Kidney epithelial cell (primary cell): ENCODE data around the gene KCNH6. TPM values are rescaled to one million over a fixed set of nuclear protein-coding genes. Genes with fewer than 3 reads are reported as not detected.

Experiments
- DNase-seq: peaks from one replicate; pipeline ENCODE4 v3.0.0-alpha.2; 2010; ENCODE audit warnings: low read depth
- H3K27me3 ChIP-seq: 2 replicates; pipeline ENCODE4 v1.6.0; 2011; ENCODE audit warnings: low read length; ENCODE audit not compliant: control insufficient read depth, insufficient read depth
- H3K36me3 ChIP-seq: 2 replicates; pipeline ENCODE4 v1.5.1; 2011; ENCODE audit warnings: low read length; ENCODE audit not compliant: control insufficient read depth, insufficient read depth
- H3K4me3 ChIP-seq: 2 replicates; pipeline ENCODE4 v1.5.1; 2011; ENCODE audit warnings: low read depth, mild to moderate bottlenecking, control low read depth, low read length
- total RNA-seq: library from RNA; depleted of rRNA; stranded (reverse); fragments of >200 nt; gene quantifications from 2 replicates; pipeline ENCODE4 v1.2.3, GENCODE V29; 2015
- TF ChIP-seq, protein P1 (sequence below): IDR thresholded peaks from 2 replicates; pipeline ENCODE4 v1.5.1; 2011; ENCODE audit warnings: mild to moderate bottlenecking, moderate library complexity, low read length, control low read depth, inconsistent platforms; ENCODE audit not compliant: insufficient read depth, poor library complexity, severe bottlenecking

Gene KCNH6
- total RNA-seq, 1 donor from 2014 or later: 0.21 TPM

DNA sequence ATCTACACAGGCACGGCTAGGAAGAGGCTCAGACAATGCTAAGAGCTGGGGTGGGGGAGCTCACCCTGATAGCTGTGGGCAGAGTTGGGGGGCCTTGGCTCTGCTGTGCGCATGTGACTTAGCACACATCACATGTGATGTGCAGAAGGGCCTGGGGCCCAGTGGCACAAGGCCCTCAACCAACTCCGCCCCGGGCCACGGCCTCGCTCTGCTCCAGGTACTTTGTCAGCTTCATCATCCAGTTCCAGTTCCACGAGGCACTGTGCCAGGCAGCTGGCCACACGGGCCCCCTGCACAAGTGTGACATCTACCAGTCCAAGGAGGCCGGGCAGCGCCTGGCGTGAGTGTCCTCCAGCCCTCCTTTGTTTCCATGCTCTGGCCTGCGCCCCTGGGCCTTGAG is 27.0 kb upstream of the KCNH6 start:
- Histone ChIP-seq H3K36me3 (no peaks in the 10 kb centered on the region), H3K4me3 (no peak overlapping the region), H3K27me3 (peaks cover 10% of the 10 kb centered on the region)
- DNase-seq: no peak
- TF ChIP-seq, protein P1, sequence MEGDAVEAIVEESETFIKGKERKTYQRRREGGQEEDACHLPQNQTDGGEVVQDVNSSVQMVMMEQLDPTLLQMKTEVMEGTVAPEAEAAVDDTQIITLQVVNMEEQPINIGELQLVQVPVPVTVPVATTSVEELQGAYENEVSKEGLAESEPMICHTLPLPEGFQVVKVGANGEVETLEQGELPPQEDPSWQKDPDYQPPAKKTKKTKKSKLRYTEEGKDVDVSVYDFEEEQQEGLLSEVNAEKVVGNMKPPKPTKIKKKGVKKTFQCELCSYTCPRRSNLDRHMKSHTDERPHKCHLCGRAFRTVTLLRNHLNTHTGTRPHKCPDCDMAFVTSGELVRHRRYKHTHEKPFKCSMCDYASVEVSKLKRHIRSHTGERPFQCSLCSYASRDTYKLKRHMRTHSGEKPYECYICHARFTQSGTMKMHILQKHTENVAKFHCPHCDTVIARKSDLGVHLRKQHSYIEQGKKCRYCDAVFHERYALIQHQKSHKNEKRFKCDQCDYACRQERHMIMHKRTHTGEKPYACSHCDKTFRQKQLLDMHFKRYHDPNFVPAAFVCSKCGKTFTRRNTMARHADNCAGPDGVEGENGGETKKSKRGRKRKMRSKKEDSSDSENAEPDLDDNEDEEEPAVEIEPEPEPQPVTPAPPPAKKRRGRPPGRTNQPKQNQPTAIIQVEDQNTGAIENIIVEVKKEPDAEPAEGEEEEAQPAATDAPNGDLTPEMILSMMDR: no peak

DNA sequence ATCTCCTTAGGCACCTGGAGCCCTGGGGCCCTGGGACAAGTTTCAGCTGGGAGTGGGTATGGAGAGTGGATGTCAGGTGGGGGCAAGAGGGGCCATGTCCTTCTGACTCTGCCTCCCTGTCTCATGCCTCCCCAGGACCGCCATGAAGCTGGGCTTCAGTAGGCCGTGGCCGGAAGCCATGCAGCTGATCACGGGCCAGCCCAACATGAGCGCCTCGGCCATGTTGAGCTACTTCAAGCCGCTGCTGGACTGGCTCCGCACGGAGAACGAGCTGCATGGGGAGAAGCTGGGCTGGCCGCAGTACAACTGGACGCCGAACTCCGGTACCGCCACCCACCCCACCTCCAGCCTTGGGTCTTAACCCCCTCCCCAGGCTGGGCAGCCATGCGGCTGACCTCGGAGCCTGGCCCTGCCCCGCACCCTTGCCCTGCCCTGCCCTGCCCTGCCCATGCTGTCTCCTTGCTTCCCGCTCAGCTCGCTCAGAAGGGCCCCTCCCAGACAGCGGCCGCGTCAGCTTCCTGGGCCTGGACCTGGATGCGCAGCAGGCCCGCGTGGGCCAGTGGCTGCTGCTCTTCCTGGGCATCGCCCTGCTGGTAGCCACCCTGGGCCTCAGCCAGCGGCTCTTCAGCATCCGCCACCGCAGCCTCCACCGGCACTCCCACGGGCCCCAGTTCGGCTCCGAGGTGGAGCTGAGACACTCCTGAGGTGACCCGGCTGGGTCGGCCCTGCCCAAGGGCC is 26.3 kb upstream of the KCNH6 start:
- Histone ChIP-seq H3K36me3 (no peaks in the 10 kb centered on the region), H3K4me3 (no peak overlapping the region), H3K27me3 (peaks cover 6% of the 10 kb centered on the region)
- TF ChIP-seq, protein P1: no peak
- no peak for DNase-seq

DNA sequence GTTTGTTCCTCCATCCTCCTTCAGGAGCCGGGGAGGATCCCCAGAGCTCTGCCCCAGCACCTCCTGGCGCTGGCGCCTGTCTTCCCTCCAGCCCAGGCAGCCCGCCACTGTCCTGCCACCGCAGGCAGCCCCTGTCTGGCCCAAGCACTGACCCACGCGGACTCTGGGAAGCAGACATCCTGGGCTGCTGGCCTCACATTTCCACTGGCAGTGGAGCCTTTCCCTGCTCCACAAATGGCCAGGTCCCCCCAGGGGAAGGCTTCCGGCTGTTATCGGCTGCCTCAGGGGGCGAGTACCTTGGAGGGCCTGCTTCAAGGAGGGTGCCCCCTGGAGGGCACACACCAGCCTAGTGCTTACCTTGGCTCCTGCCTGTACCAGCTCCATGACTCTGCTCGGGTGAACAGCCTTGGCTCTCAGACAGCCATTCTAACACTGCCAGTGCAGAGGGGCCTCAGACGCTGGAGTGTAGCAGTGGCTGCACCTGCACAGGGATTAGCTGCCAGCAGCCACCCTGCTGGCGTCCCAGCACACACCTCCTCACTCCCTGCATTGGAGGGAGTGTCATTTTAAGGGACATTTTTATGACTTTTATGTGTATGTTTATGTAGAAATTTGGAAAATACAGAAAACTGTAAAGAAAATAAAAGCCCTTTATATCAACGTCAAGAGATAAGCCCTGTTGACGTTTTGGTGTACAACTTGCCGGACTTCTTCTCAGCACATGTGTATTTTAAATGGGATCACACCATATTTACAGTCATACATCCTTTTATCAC is 25.3 kb upstream of the KCNH6 start:
- no peak for DNase-seq
- TF ChIP-seq, protein P1: peak; percentile 27
- Histone ChIP-seq H3K27me3 (peaks cover 3% of the 10 kb centered on the region), H3K36me3 (no peaks in the 10 kb centered on the region), H3K4me3 (no peak overlapping the region)

DNA sequence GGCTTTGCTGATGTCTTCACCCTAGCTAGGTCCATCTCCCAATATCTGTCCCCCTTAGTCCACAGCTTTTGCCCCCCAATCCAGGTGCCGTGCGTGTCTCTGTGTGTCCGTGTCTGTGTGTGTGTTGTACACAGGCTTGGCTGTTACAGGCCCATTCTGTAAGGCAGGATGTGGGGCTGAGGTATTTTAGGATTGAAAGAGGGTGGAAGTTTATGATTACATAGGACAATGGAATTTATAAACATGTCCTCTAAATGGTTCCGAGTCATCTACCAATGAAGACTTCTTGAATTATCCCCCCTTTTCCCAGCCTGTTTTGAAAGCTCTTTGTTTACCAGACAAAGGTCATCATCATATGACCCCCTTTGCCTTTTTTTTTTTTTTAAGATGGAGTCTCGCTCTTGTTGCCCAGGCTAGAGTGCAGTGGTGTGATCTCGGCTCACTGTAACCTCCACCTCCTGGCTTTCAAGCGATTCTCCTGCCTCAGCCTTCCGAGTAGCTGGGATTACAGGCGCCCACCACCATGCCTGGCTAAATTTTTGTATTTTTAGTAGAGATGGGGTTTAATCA is 24.4 kb upstream of the KCNH6 start:
- DNase-seq: no peak
- H3K36me3 ChIP-seq: no peaks in the 10 kb centered on the region
- peaks cover 3% of the 10 kb centered on the region for H3K27me3 ChIP-seq
- H3K4me3 ChIP-seq: no peak overlapping the region
- TF ChIP-seq, protein P1: no peak

DNA sequence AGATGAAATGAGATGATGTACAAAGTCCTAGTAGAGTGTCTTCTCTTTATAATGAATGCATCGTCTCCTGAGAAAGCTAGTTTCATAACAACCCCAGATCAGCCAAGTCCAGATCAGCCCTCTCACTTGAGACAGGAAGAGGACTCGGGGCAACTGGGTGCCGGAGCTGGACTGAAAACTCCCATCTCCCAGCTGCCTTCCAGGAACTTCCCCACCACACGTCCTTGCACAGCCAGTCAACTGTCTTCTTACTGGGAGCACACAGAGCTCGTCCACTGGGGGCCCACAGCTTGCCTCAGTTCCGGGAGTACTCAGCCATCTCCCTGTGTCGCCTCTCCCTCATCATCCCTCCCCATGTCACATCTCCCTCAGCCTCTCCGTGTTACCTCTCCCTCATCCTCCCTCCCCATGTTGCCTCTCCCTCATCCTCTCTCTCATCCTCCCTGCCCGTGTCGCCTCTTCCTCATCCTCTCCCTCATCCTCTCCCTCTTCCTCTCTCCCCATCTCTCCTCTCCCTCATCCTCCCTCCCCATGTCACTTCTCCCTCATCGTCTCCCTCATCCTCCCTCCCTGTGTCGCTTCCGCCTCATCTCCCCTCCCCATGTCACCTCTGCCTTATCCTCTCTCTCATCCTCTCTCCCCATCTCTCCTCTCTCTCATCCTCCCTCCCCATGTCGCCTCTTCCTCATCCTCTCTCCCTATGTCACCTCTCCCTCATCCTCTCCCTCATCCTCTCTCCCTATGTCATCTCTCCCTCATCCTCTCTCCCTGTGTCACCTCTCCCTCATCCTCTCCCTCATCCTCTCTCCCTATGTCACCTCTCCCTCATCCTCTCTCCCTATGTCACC is 22.4 kb upstream of the KCNH6 start:
- TF ChIP-seq, protein P1: no peak
- DNase-seq: no peak
- Histone ChIP-seq H3K36me3 (no peaks in the 10 kb centered on the region), H3K4me3 (no peak overlapping the region), H3K27me3 (peaks cover 3% of the 10 kb centered on the region)
